Liver (tissue), 9 donors: ENCODE data around the gene SCAMP4. TPM values are rescaled to one million over a fixed set of nuclear protein-coding genes. Genes with fewer than 3 reads are reported as not detected.

ENCODE experiments used
- DNase-seq: peaks from one replicate; pipeline ENCODE4 v3.0.0-alpha.2; 2017; ENCODE audit warnings: low spot score
- H3K27ac ChIP-seq, 2 donors: one replicate each; pipeline ENCODE4 v1.7.0; 2013; ENCODE audit warnings: inconsistent platforms in 2 of 2, low read length in 2 of 2, control low read depth in 1 of 2, low read depth in 1 of 2, mild to moderate bottlenecking in 1 of 2
- H3K27me3 ChIP-seq, 4 donors: one replicate each; pipeline versions ENCODE4 v1.6.1 to v1.7.0; 2013; ENCODE audit warnings: low read length in 3 of 4, inconsistent platforms in 1 of 4, mild to moderate bottlenecking in 1 of 4, moderate library complexity in 1 of 4; ENCODE audit not compliant: control insufficient read depth in 4 of 4, insufficient read depth in 4 of 4
- H3K36me3 ChIP-seq, 4 donors: one replicate each; pipeline versions ENCODE4 v1.6.1 to v1.7.0; 2013; ENCODE audit warnings: low read length in 3 of 4, mild to moderate bottlenecking in 3 of 4, low read depth in 1 of 4, moderate library complexity in 1 of 4; ENCODE audit not compliant: control insufficient read depth in 4 of 4, insufficient read depth in 3 of 4
- H3K4me1 ChIP-seq, 4 donors: one replicate each; pipeline versions ENCODE4 v1.6.1 to v1.7.0; 2013; ENCODE audit warnings: low read length in 3 of 4, mild to moderate bottlenecking in 3 of 4, moderate library complexity in 1 of 4; ENCODE audit not compliant: control insufficient read depth in 4 of 4, insufficient read depth in 4 of 4
- H3K4me3 ChIP-seq, 3 donors: one replicate each; pipeline versions ENCODE4 v1.6.1 to v1.7.0; 2013; ENCODE audit warnings: low read length in 3 of 3, control low read depth in 1 of 3, low read depth in 1 of 3, mild to moderate bottlenecking in 1 of 3
- H3K9ac ChIP-seq, 2 donors: one replicate each; pipeline ENCODE4 v1.7.0; 2013; ENCODE audit warnings: low read length in 2 of 2, mild to moderate bottlenecking in 2 of 2, moderate library complexity in 2 of 2, control low read depth in 1 of 2, low read depth in 1 of 2
- H3K9me3 ChIP-seq, 4 donors: one replicate each; pipeline versions ENCODE4 v1.6.1 to v1.7.0; 2013; ENCODE audit warnings: low read length in 3 of 4; ENCODE audit not compliant: control insufficient read depth in 4 of 4
- EGR1 ChIP-seq, 2 donors: IDR thresholded peaks; 2 replicates each; pipeline ENCODE4 v1.6.1; 2016 to 2018; ENCODE audit warnings: antibody characterized with exemption in 2 of 2, low read depth in 2 of 2
- FOXA1 ChIP-seq: IDR thresholded peaks from 2 replicates; pipeline ENCODE4 v1.6.1; 2016; ENCODE audit warnings: antibody characterized with exemption
- FOXA2 ChIP-seq: IDR thresholded peaks from 2 replicates; pipeline ENCODE4 v1.6.1; 2016; ENCODE audit warnings: antibody characterized with exemption
- GABPA ChIP-seq, 2 donors: IDR thresholded peaks in 1 of 2; conservative IDR thresholded peaks in 1 of 2; 2 replicates each; pipeline ENCODE4 v1.6.1; 2016; ENCODE audit warnings: antibody characterized with exemption in 2 of 2, mild to moderate bottlenecking in 1 of 2, moderate library complexity in 1 of 2
- HNF4A ChIP-seq, 2 donors: conservative IDR thresholded peaks; 2 replicates each; pipeline ENCODE4 v1.6.1; 2016; ENCODE audit warnings: antibody characterized with exemption in 2 of 2, mild to moderate bottlenecking in 2 of 2
- HNF4G ChIP-seq: IDR thresholded peaks from 2 replicates; pipeline ENCODE4 v1.6.1; 2016; ENCODE audit warnings: antibody characterized with exemption
- JUND ChIP-seq, 2 donors: IDR thresholded peaks; 2 replicates each; pipeline ENCODE4 v1.6.1; 2016; ENCODE audit warnings: antibody characterized with exemption in 2 of 2
- NR2F2 ChIP-seq: IDR thresholded peaks from 2 replicates; pipeline ENCODE4 v1.6.1; 2016; ENCODE audit warnings: antibody characterized with exemption
- RAD21 ChIP-seq, 2 donors: IDR thresholded peaks; 2 replicates each; pipeline ENCODE4 v1.6.1; 2016; ENCODE audit warnings: antibody characterized with exemption in 2 of 2, mild to moderate bottlenecking in 2 of 2
- RXRA ChIP-seq, 2 donors: IDR thresholded peaks; 2 replicates each; pipeline ENCODE4 v1.6.1; 2017 to 2018; ENCODE audit warnings: antibody characterized with exemption in 2 of 2, mild to moderate bottlenecking in 1 of 2
- SP1 ChIP-seq: IDR thresholded peaks from 2 replicates; pipeline ENCODE4 v1.6.1; 2018; ENCODE audit warnings: antibody characterized with exemption, mild to moderate bottlenecking
- TAF1 ChIP-seq: conservative IDR thresholded peaks from 2 replicates; pipeline ENCODE4 v1.6.1; 2016; ENCODE audit warnings: antibody characterized with exemption, mild to moderate bottlenecking
- YY1 ChIP-seq: IDR thresholded peaks from 2 replicates; pipeline ENCODE4 v1.6.1; 2016; ENCODE audit warnings: antibody characterized with exemption, mild to moderate bottlenecking
- WGBS: extraction: QIAGEN DNeasy Blood & Tissue Kit; methylation state at CpG from one replicate; pipeline ENCODE4 v1.1.7; 2013; 5-methylcytosine and 5-hydroxymethylcytosine counted together
- polyA plus RNA-seq, 2 donors: library from polyadenylated mRNA; stranded (reverse) in 1 of 2; unstranded in 1 of 2; fragments of 200-250 nt in 1 of 2; fragments of >200 nt in 1 of 2; fragmentation: Nextera tagmentation in 1 of 2; extraction: Ambion mirVana in 1 of 2; gene quantifications; one replicate each; pipeline versions ENCODE4 v1.2.1 to v1.2.3, GENCODE V29; 2013 to 2015
- total RNA-seq, 2 donors: library from RNA; depleted of rRNA; stranded (reverse); fragments of >200 nt; gene quantifications; one replicate each; pipeline ENCODE4 v1.2.3, GENCODE V29; 2014
- TF ChIP-seq, protein P1 (sequence below): IDR thresholded peaks from 2 replicates; pipeline ENCODE4 v1.6.1; 2016; ENCODE audit warnings: antibody characterized with exemption
- TF ChIP-seq, protein P2 (sequence below): IDR thresholded peaks from 2 replicates; pipeline ENCODE4 v1.6.1; 2016; ENCODE audit warnings: antibody characterized with exemption
- TF ChIP-seq, protein P3 (sequence below): IDR thresholded peaks from 2 replicates; pipeline ENCODE4 v1.6.1; 2016; ENCODE audit warnings: antibody characterized with exemption, mild to moderate bottlenecking
- TF ChIP-seq, protein P4 (sequence below): fragments of 150-350 bp; IDR thresholded peaks from 2 replicates; pipeline ENCODE4 v1.5.1; 2017; ENCODE audit warnings: improper control_type of control experiment, low read depth, low read length; ENCODE audit not compliant: missing input control
- TF ChIP-seq, protein P5 (sequence below): IDR thresholded peaks from 2 replicates; pipeline ENCODE4 v1.6.1; 2016; ENCODE audit warnings: antibody characterized with exemption
- donor health status: healthy.
- donor health status: healthy.
- donor health status: healthy.
- donor health status: healthy.
- donor health status: healthy.

The SCAMP4 gene
- total and polyA plus RNA-seq, 4 donors: 13.0 to 22.1 (median 16.6) TPM

DNA sequence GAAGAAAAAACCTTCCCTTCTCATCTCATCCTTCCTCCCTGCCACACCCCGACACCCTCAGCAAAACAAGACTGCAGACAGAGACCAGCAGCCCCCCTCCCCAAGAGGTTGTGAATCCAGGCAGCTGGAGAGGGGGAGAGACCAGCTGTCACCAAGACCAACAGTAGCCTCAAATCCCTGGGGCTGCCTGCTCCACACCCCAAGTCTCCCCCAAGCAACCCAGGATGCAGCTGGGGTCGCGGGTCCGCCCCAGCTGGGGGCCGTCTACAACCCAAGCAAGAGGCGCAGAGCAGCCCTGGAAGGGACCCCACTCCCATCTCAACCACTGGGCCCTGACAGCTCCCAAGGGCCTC, 48.9 kb upstream of the SCAMP4 start:
- TF ChIP-seq SP1: no peak
- no peak for TF ChIP-seq HNF4G
- TF ChIP-seq YY1: no peak
- TF ChIP-seq FOXA2: no peak
- TF ChIP-seq, protein P1, sequence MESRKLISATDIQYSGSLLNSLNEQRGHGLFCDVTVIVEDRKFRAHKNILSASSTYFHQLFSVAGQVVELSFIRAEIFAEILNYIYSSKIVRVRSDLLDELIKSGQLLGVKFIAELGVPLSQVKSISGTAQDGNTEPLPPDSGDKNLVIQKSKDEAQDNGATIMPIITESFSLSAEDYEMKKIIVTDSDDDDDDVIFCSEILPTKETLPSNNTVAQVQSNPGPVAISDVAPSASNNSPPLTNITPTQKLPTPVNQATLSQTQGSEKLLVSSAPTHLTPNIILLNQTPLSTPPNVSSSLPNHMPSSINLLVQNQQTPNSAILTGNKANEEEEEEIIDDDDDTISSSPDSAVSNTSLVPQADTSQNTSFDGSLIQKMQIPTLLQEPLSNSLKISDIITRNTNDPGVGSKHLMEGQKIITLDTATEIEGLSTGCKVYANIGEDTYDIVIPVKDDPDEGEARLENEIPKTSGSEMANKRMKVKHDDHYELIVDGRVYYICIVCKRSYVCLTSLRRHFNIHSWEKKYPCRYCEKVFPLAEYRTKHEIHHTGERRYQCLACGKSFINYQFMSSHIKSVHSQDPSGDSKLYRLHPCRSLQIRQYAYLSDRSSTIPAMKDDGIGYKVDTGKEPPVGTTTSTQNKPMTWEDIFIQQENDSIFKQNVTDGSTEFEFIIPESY: no peak
- TF ChIP-seq JUND (IDR thresholded peaks at IDR 0.05): no peak
- TF ChIP-seq GABPA (IDR thresholded peaks at IDR 0.05 in 1 of 2, conservative IDR thresholded peaks at IDR 0.05 in 1 of 2): no peak
- no peak for TF ChIP-seq RXRA (IDR thresholded peaks at IDR 0.05)
- TF ChIP-seq, protein P2, sequence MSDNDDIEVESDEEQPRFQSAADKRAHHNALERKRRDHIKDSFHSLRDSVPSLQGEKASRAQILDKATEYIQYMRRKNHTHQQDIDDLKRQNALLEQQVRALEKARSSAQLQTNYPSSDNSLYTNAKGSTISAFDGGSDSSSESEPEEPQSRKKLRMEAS: no peak
- no peak for TF ChIP-seq FOXA1
- TF ChIP-seq, protein P3, sequence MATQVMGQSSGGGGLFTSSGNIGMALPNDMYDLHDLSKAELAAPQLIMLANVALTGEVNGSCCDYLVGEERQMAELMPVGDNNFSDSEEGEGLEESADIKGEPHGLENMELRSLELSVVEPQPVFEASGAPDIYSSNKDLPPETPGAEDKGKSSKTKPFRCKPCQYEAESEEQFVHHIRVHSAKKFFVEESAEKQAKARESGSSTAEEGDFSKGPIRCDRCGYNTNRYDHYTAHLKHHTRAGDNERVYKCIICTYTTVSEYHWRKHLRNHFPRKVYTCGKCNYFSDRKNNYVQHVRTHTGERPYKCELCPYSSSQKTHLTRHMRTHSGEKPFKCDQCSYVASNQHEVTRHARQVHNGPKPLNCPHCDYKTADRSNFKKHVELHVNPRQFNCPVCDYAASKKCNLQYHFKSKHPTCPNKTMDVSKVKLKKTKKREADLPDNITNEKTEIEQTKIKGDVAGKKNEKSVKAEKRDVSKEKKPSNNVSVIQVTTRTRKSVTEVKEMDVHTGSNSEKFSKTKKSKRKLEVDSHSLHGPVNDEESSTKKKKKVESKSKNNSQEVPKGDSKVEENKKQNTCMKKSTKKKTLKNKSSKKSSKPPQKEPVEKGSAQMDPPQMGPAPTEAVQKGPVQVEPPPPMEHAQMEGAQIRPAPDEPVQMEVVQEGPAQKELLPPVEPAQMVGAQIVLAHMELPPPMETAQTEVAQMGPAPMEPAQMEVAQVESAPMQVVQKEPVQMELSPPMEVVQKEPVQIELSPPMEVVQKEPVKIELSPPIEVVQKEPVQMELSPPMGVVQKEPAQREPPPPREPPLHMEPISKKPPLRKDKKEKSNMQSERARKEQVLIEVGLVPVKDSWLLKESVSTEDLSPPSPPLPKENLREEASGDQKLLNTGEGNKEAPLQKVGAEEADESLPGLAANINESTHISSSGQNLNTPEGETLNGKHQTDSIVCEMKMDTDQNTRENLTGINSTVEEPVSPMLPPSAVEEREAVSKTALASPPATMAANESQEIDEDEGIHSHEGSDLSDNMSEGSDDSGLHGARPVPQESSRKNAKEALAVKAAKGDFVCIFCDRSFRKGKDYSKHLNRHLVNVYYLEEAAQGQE: no peak
- no peak for TF ChIP-seq HNF4A (conservative IDR thresholded peaks at IDR 0.05)
- no peak for TF ChIP-seq NR2F2
- TF ChIP-seq, protein P4, sequence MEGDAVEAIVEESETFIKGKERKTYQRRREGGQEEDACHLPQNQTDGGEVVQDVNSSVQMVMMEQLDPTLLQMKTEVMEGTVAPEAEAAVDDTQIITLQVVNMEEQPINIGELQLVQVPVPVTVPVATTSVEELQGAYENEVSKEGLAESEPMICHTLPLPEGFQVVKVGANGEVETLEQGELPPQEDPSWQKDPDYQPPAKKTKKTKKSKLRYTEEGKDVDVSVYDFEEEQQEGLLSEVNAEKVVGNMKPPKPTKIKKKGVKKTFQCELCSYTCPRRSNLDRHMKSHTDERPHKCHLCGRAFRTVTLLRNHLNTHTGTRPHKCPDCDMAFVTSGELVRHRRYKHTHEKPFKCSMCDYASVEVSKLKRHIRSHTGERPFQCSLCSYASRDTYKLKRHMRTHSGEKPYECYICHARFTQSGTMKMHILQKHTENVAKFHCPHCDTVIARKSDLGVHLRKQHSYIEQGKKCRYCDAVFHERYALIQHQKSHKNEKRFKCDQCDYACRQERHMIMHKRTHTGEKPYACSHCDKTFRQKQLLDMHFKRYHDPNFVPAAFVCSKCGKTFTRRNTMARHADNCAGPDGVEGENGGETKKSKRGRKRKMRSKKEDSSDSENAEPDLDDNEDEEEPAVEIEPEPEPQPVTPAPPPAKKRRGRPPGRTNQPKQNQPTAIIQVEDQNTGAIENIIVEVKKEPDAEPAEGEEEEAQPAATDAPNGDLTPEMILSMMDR: no peak
- WGBS: 64% methylated on average over 6 of the region's 6 CpGs
- H3K9me3 ChIP-seq: no peaks in the 10 kb centered on the region
- H3K9ac ChIP-seq: peak overlapping the region; percentile 27 to 50
- H3K27me3 ChIP-seq: no peaks in the 10 kb centered on the region
- DNase-seq: no peak
- peak overlapping the region; percentile 78 to 80 for H3K27ac ChIP-seq
- H3K4me1 ChIP-seq: peaks cover 44 to 71% (median 53%) of the 10 kb centered on the region in 4 donors
- H3K36me3 ChIP-seq: peaks cover 0 to 2% (median 0%) of the 10 kb centered on the region in 4 donors
- peak overlapping the region in 1 of 3 donors; percentile 34 for H3K4me3 ChIP-seq

DNA sequence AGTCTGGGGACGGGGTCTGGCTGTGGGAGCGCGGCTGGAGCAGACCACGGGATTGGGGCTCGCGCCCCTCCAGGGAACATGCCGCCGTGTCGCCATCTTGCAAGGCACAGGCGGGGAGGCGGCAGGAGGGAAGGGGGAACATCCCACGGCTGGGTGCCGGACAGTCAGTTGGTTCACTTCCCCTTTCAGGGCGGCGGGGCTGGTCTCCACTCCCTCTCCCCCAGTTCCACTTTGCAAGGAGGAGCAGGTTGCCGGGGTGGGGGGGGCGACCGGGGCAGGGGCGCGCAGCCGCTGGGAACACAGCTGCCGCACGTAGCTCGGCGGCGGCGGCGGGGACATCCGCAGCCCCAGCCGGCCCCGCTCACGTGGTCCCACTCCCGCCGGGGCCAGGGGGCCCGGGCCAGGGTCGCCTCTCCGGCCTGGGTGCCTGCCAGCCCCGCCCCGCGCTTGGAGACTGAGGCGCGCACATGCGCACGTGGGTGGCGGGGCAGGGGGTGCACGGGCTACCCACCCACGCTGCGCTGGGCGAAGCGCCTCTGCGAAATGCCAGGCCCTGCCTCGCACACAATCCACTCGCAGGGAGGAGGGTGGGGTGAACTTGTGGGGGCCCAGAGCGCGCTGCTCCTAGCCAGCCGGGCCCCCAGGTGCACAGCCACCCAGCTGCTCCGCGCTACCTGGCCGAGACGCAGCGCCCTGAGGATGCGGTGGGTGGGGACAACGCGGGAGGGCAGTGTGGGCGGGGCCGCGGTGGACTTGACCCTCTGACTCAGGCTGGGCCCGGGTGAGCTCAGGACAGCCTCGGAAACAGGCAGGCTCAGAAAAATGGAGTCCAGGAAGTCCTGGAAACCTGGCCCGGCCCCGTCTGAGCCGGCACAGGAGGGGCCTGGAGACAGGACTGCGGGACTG, 48.2 kb upstream of the SCAMP4 start:
- peak overlapping the region in 1 of 2 donors; percentile 50 for H3K9ac ChIP-seq
- peaks cover 46 to 77% (median 59%) of the 10 kb centered on the region in 4 donors for H3K4me1 ChIP-seq
- peak; percentile 81 for DNase-seq
- no peaks in the 10 kb centered on the region for H3K9me3 ChIP-seq
- peak overlapping the region; percentile 89 to 92 for H3K27ac ChIP-seq
- no peaks in the 10 kb centered on the region for H3K27me3 ChIP-seq
- 18% methylated on average over 73 of the region's 73 CpGs for WGBS
- peaks cover 0 to 2% (median 0%) of the 10 kb centered on the region in 4 donors for H3K36me3 ChIP-seq
- peak overlapping the region in 1 of 3 donors; percentile 34 for H3K4me3 ChIP-seq
- TF ChIP-seq, protein P3: peak; percentile 38
- TF ChIP-seq YY1 (peak; percentile 88), RAD21 (IDR thresholded peaks at IDR 0.05) (no peak), TAF1 (no peak), EGR1 (IDR thresholded peaks at IDR 0.05; ENCODE audit: low read depth in 2 of 2) (peak in 1 of 2 donors; percentile 27), JUND (IDR thresholded peaks at IDR 0.05) (peak; percentile 84 to 94), FOXA1 (no peak), HNF4G (peak; percentile 38)
- TF ChIP-seq, protein P5, sequence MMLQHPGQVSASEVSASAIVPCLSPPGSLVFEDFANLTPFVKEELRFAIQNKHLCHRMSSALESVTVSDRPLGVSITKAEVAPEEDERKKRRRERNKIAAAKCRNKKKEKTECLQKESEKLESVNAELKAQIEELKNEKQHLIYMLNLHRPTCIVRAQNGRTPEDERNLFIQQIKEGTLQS: peak; percentile 70
